Measurements from ENCODE around the gene ATAD3B.
"Not testable (repeated sequence)": the region's sequence is repeated elsewhere in the genome, so short reads cannot be mapped to it uniquely, and the experiment has no call there.

The ATAD3B gene, protein sequence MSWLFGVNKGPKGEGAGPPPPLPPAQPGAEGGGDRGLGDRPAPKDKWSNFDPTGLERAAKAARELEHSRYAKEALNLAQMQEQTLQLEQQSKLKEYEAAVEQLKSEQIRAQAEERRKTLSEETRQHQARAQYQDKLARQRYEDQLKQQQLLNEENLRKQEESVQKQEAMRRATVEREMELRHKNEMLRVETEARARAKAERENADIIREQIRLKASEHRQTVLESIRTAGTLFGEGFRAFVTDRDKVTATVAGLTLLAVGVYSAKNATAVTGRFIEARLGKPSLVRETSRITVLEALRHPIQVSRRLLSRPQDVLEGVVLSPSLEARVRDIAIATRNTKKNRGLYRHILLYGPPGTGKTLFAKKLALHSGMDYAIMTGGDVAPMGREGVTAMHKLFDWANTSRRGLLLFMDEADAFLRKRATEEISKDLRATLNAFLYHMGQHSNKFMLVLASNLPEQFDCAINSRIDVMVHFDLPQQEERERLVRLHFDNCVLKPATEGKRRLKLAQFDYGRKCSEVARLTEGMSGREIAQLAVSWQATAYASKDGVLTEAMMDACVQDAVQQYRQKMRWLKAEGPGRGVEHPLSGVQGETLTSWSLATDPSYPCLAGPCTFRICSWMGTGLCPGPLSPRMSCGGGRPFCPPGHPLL

DNA sequence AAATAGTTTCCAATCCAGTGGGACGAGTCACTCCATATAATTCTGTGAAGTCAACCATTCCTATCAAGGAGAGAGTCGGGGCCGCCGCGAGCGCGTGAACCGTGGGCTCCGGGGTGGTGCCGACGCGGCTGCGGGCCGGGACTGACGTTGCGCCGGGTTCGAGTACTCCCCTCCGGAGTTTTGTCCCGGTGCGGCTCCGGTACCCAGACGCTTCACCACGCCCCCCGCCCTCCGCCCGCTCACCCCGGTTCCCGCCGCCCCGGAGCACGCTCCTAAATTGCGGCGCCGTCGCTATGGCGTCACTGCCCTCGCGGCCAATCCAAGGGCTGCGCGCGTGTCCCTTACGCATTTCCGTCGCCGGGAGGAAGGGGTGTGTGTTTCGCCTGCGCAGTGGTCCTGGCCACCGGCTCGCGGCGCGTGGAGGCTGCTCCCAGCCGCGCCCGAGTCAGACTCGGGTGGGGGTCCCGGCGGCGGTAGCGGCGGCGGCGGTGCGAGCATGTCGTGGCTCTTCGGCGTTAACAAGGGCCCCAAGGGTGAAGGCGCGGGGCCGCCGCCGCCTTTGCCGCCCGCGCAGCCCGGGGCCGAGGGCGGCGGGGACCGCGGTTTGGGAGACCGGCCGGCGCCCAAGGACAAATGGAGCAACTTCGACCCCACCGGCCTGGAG lies at the start of gene ATAD3B:
TSS of gene ATAD3B (plus strand) at position 377 of the 664 bp plus-strand sequence. CDS start at position 497, 120 bp downstream.
- DNase-seq (ENCODE audit: low read depth in 2 of 2) = peak; percentile 91 to 97

DNA sequence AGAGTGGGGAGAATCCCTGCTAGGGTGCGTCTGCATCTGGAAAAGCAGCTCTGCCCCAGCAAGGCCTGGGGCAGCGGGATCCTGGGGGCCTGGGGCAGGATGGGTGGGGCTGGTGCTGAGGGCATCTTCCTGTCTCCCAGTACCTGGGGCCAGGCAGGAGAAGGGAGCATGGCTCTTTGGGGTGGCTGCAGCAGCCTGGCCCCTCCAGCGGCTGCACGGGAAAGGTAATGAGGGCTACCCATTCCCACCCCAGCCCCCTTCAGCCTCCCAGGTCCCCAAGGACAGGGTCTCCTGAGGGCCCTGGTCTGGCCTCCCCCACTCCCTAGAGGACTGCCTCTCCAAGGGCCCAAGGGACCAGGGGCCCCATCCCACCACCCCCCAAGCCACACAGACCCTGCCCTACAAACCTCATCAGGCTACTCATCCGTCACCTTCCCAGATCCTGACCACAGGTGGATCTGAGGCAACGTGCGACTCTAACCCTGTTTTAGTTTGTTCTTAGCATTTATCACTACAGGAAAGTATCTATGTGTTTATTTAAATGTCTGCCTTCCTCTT lies 49.6 kb upstream of the ATAD3B start:
- no peak for DNase-seq (ENCODE audit: low read depth in 2 of 2)

DNA sequence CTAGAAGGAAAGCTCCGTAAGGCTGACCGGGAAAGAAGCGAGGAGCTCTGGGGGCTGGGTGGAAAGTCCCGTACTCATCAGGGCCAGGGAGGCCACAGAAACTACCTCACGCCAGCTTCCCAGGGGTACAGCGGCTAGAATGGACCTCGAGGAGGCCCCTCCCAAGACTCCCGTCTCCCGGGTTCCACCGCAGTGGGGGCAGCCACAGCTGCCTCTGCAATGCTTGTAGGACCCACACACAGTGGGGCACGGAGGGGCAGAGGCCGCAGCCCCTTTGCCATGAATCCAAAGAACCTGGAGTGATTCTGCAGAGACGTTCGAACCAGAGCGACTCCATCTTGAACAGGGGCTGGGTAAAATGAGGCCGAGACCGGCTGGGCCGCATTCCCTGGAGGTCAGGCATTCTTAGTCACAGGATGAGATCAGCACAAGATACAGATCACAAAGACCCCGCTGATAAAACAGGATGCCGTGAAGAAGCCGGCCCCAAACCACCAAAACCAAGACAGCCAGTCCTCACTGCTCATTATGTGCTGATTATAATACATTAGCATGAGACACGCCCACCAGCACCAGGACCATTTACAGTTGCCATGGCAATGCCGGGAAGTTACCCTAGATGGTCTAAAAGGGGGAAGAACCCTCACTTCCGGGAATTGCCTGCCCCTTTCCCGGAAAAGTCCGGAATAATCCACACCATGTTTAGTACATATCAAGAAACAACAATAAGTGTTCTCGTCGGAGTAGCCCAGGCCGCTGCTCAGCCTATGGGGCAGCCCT lies 48.9 kb upstream of the ATAD3B start:
- no peak for DNase-seq (ENCODE audit: low read depth in 2 of 2)

DNA sequence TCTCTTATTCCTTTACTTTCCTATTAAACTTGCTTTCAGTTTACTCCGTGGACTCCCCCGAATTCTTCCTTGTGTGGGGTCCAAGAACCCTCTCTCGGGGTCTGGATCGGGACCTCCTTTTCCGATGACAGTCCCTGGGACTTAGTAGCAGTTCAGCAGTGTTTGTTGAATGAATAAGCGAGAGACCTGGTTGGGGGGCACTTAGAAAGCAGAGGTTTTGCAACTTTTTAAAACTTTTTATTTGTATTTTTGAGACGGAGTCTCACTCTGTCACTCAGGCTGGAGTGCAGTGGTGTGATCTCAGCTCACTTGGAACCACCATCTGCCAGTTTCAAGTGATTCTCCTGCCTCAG lies 48.3 kb upstream of the ATAD3B start:
- DNase-seq (ENCODE audit: low read depth in 2 of 2) = no peak

DNA sequence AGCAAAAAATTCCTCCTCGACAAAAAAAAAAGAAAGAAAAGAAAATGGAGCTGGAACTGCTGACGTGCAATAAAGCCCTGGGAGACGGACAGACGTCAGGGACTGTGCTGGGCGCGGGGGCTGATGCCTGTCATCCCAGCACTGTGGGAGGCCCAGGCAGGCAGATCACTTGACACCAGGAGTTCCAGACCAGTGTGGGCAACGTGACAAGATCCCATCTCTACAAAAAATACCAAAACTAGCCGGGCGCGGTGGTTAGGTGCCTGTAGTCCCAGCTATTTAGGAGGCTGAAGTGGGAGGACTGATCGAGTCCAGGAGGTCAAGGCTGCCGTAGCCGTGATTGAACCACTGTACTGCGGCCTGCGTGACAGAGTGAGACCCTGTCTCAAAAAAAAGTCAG lies 46.9 kb upstream of the ATAD3B start:
- DNase-seq (ENCODE audit: low read depth in 2 of 2) = no peak

DNA sequence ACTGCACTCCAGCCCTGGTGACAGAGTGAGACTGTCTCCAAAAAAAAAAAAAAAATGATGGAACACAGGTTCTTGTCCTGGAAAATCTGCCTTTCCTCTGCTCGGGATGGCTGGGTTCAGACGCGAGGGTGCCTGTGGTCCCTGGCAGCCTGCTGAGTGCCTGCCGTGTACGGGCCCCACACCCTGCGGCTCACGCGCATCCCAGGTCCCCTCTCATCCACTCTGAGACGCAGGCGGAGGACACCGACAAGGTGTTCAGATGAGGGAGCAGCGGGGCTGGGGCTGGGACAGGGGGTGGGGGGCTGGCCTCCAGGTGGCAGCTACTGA lies 46.2 kb upstream of the ATAD3B start:
- no peak for DNase-seq (ENCODE audit: low read depth in 2 of 2)

DNA sequence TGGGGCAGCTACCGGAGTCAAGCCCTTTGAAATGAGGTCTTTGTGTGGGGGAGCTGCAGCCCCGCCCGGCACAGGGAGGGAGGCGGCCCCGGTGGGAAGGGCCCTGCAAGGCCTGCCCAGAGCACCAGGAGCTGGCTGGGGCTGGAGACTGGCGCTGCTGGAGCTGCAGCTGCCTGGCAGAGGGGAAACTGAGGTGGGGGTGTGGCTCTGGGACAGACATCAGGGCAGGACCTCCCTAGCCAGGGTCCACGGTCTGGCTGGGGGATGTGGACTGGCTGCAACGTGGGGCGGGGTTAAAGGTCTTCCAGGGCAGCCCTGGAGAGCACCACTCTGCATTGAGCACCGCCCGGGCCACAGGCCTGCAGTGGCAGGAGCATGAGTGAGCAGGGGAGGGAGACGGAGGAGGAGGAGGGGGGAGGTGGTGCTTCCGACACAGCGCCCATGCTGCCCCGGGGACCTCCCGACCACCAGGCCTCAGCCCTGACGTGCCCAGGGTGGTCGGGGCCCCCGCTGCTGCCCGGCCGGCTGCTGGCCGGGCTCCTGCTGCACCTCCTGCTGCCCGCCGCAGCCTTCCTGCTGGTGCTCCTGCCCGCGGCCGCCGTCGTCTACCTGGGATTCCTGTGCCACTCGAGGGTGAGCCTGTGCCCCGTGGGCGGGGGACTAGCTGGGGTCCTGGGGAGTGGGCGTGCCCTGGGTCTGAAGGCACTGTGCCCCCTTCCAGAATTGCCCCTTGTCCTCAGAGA lies 45.6 kb upstream of the ATAD3B start:
- no peak for DNase-seq (ENCODE audit: low read depth in 2 of 2)

DNA sequence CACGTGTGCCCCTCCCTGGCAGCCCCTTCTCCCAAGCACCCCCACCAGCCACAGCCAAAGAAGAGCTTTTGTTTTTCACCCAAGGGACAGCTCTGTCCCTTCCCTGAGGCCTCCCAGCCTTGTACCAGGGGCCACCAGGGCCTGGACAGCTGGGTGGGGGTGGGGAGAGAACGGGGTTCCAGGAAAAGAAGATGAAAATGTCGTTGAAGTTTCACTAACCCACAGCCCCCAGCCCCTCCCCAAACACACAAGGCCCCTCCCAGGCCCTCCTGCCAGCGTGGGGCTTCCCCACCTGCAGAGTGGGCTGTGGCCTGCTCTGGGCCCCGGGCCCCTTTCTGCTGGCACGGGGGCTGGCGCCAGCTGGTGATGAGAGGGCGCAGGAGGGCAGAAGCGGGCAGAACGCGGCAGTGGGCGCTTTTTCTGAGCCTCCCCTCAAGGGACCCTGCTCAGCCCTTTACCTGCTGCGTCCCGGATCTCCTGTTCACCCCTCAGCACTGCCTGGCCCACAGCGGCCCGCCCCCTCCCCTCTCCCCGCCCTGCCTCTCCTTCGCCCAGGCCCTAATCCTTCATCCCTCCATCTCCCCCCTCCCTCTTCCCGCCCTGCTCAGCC lies 45.0 kb upstream of the ATAD3B start:
- no peak for DNase-seq (ENCODE audit: low read depth in 2 of 2)

DNA sequence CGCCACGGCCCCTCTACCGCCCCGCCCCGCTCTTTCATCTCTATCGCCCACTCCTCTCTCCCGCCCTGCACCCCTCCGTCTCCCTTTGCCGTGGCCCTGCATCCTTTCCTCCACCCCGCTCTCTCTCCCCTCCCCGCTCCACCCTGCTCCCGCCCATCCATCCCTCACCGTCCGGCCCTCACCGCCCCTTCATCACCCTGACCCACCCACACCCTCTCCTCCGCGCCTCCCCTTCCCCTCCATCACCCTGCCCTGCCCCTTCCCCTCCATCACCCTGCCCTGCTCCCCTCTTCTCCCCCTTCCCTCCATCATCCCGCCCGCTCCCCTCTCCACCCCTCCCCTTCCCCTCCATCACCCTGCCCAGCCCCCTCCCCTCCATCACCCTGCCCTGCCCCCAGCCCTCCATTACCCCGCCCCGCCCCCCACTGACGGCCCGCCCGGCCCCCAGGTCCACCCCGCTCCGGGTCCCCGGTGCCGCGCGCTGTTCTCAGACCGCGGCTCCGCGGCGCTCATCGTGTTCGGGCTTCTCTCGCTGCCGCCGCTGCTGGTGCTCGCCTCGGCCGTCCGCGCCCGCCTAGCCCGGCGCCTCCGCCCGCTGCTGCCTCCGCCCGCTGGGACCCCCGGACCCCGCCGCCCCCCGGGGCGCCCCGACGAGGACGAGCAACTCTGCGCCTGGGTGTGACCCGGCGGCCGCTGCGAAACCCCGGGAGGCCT lies 44.3 kb upstream of the ATAD3B start:
- DNase-seq (ENCODE audit: low read depth in 2 of 2) = no peak

DNA sequence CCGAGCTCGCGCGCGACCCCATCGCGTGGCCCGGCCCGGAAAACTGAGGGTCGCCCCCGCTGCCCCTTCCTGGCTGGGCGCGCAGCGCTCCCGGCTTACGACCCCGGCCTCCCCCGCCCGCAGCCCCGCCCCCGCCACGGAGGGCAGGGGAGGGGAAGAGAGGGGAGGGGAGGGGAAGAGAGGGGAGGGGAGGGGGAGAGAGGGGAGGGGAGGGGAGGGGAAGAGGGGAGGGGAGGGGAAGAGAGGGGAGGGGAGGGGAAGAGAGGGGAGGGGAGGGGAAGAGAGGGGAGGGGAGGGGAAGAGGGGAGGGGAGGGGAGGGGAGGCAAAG lies 43.8 kb upstream of the ATAD3B start:
- no peak for DNase-seq (ENCODE audit: low read depth in 2 of 2)

DNA sequence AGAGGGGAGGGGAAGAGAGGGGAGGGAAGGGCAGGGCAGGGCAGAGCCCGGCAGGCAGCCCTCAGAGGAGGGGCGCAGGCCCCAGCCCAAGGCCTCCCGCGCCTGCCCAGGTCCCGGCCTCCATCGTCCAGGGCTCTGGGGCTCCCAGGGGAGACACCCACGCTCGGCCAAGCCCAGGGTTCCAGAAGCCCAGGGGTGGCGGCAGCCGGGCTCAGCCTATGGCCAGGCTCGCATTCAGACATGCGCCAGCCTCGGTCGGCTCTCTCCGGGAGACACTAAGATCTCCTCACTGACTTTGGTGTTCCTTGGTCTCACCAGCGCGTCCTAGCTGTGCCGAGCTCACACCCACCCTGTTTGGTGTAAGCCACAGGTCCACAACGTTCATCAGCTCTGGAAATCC lies 43.4 kb upstream of the ATAD3B start:
- DNase-seq (ENCODE audit: low read depth in 2 of 2) = no peak

DNA sequence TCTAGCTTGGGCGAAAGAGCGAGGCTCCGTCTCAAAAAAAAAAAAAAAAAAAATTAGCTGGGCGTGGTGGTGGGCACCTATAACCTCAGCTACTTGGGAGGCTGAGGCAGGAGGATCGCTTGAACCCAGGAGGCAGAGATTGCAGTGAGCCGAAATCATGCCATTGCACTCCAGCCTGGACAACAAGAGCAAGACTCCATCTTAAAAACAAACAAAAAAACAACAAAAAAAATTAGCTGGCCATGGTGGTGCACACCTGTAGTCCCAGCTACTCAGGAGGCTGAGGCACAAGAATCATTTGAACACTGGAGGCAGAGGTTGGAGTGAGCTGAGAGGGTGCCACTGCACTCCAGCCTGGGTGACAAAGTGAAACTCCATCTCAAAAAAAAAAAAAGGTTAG lies 42.6 kb upstream of the ATAD3B start:
- DNase-seq (ENCODE audit: low read depth in 2 of 2) = not testable (repeated sequence)

DNA sequence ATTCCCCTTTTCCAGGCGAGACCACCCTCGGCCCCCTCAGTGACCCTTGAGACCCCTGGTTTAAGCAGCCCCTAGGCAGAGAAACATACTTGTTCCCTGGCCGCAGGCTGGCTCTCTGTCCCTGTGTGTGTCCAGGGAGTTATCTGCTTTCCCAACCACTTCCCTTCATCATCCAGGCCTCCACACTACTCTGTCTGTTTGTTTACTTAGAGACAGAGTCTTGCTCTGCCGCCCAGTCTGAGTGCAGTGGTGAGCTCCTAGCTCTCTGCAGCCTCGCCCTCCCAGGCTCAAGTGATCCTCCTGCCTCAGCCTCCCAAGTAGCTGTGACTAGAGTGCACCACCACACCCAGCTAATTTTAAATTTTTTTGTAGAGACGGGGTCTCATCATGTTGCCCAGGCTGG lies 41.9 kb upstream of the ATAD3B start:
- no peak for DNase-seq (ENCODE audit: low read depth in 2 of 2)

DNA sequence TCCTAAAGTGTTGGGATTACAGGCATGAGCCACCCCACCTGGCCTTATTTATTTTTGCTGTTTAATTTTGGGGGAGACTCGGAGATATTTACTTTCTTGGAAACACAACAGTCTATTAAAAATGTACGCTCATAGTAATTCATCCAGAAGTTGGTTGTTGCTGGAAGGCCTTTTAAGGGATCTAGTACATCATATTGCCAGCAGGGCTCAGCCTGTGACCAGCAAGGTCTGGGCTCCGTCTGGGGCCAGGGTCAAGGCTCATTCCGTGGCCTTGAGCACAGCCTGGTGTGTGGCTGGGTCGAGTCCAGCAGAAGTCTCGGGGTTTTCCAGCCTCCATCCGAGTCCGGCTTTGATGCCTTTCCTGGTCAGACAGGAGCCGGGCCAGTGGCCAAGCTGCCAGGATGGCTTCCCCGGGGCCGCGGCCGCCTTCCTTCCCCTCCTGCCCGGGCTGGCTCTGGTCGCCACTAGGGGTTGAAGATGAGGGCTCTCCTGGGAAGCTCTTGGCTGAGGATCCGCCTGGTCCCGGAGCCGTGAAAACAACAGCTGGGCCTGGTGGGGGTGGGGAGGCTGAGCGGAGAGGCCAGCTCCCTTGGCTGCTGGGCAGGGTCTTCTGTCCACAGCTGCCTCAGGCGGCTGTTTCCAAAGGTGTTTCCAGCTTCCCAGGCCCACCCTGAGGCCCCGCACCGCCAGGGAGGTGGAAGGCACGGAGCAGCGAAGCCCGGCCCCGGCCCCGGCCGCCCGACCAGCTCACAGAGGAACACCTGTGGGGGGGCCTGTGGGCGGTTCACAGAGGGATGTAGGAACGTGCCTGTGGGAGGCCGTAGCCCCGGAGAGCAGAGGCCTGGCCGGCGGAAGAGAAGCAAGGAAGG lies 41.2 kb upstream of the ATAD3B start:
- DNase-seq (ENCODE audit: low read depth in 2 of 2) = no peak

DNA sequence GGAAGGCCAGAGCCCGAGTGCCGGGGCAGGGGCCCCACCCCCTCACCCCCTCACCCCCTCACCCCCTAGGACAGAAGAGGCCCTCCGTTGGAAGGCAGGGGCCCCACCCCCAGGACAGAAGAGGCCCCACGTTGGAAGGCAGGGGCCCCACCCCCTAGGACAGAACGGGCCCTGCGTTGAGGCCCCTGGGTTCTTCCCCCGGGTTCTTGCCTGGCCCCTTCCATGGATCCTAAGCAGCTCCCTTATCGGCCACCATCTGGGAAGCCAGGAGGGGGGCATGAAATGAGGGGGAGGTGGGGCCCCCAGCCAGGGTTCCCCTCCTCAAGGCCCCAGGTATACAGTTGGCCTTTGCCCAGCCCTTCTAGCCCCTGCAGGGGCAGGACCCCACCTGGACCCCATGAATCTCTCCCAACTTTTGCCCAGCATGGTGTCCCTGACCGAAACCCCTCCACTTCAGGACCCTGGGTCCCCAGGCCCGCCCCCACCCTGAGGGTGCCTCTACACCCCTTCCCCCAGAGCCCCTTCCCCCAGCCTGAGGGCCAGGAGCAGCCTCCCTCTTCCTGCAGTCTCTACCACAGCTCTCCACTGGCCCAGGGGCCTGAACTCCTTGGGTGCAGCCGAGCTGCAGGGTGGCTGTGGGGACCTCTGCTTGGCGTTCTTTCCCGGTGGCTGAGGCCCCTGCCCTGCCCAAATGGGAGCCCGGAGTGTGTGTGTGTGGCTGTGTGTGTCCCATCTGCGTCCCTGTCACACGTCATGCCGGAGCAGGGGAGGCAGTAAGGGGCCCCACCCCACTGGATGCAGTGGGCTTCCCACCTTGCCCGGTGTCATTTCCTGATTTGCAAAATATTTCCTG lies 40.3 kb upstream of the ATAD3B start:
- DNase-seq (ENCODE audit: low read depth in 2 of 2) = no peak

DNA sequence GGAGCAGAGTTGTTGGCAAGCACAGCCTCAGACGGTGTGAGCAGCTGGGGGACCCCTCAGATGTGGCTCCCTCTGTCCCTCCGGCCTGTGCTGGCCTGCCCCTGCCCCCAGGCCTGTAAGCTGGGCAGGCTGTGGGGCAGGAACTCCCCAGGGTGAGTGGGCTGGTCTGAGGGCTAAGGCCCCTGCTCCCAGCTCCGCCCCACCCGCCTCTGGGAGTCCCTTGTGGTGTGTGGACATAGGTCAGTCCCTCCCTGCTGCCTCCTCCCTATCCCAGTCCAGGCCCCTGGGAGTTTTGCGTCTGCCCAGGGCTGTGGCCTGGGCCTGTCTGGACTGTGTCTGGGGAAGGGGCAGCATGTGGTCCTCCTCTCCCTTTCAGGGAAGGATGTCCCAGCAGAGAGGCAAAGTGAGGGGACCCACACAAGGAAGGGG lies 39.7 kb upstream of the ATAD3B start:
- DNase-seq (ENCODE audit: low read depth in 2 of 2) = no peak

DNA sequence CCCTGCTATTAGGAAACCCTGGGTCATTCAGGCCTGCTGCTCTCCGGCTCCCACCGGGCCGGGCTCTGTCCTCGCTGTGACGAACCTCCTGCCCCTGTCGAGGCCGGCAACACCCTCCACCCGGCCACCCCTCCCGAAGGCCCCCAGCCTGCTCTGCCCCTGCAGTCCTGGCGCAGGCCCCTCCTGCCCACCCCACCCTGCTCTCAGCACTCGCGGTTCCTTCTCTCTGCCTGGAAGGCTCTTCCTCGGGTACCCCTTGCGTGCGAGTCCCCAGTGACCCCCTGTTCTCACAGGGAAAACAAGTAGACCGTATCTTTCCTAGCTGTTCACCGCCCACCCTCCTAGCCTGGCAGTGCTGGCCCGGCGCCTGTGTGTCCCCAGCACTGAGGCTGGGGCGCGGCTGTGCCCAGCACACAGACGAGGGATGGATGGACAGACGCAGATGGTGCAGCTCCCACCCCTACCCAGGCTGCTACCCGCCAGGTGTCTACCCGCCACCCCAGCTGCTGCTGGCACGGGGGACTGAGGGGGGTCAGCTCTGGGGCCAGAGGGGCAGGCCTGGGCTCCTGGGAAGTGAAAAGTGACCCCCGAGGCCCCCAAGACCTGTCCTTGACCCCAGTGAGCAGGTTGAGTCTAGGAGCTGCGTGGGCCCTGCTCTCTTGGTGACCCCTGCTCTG lies 39.2 kb upstream of the ATAD3B start:
- no peak for DNase-seq (ENCODE audit: low read depth in 2 of 2)

Measured in activated CD4-positive, alpha-beta T cell treated with anti-CD3 and anti-CD28 coated beads for 24 hours (primary cell).